ENCODE data around the gene PTPRN2. TPM values are rescaled to one million over a fixed set of nuclear protein-coding genes. Genes with fewer than 3 reads are reported as not detected.

PTPRN2 gene
- polyA plus RNA-seq, 2 donors = 0.37 to 0.40 TPM

GRCh38 chr7:157609932-157610640, 977.5 kb downstream of the PTPRN2 start:
- no peak overlapping the region for H3K4me3 ChIP-seq (ENCODE audit: low read depth in 1 of 2, low read length in 2 of 2)
- WGBS, 2 donors = 91 to 92% methylated on average over 22 of the region's 22 CpGs
- no peaks in the 10 kb centered on the region for H3K9me3 ChIP-seq (ENCODE audit: control insufficient read depth in 2 of 2, insufficient read depth in 1 of 2, low read depth in 1 of 2, low read length in 1 of 2)
- no peaks in the 10 kb centered on the region for H3K36me3 ChIP-seq (ENCODE audit: control insufficient read depth in 2 of 2, insufficient read depth in 2 of 2, low read length in 1 of 2)
- no peaks in the 10 kb centered on the region for H3K27me3 ChIP-seq (ENCODE audit: control insufficient read depth in 1 of 2, insufficient read depth in 2 of 2, low read length in 2 of 2)
- H3K27ac ChIP-seq (ENCODE audit: low read depth in 2 of 2, low read length in 1 of 2) = no peak overlapping the region
- peaks cover 5 to 6% of the 10 kb centered on the region in 2 donors for H3K4me1 ChIP-seq (ENCODE audit: control insufficient read depth in 2 of 2, insufficient read depth in 2 of 2, low read length in 1 of 2)

GRCh38 chr7:157609516-157609915, 978.1 kb downstream of the PTPRN2 start:
- H3K36me3 ChIP-seq (ENCODE audit: control insufficient read depth in 2 of 2, insufficient read depth in 2 of 2, low read length in 1 of 2) = no peaks in the 10 kb centered on the region
- no peak overlapping the region for H3K4me3 ChIP-seq (ENCODE audit: low read depth in 1 of 2, low read length in 2 of 2)
- no peaks in the 10 kb centered on the region for H3K9me3 ChIP-seq (ENCODE audit: control insufficient read depth in 2 of 2, insufficient read depth in 1 of 2, low read depth in 1 of 2, low read length in 1 of 2)
- H3K27ac ChIP-seq (ENCODE audit: low read depth in 2 of 2, low read length in 1 of 2) = no peak overlapping the region
- peaks cover 5 to 6% of the 10 kb centered on the region in 2 donors for H3K4me1 ChIP-seq (ENCODE audit: control insufficient read depth in 2 of 2, insufficient read depth in 2 of 2, low read length in 1 of 2)
- no peaks in the 10 kb centered on the region for H3K27me3 ChIP-seq (ENCODE audit: control insufficient read depth in 1 of 2, insufficient read depth in 2 of 2, low read length in 2 of 2)
- WGBS, 2 donors = 94 to 97% methylated on average over 15 of the region's 15 CpGs

GRCh38 chr7:157607218-157607617, 980.4 kb downstream of the PTPRN2 start:
- Histone ChIP-seq H3K36me3 (ENCODE audit: control insufficient read depth in 2 of 2, insufficient read depth in 2 of 2, low read length in 1 of 2) (no peaks in the 10 kb centered on the region), H3K9me3 (ENCODE audit: control insufficient read depth in 2 of 2, insufficient read depth in 1 of 2, low read depth in 1 of 2, low read length in 1 of 2) (no peaks in the 10 kb centered on the region), H3K27me3 (ENCODE audit: control insufficient read depth in 1 of 2, insufficient read depth in 2 of 2, low read length in 2 of 2) (no peaks in the 10 kb centered on the region), H3K27ac (ENCODE audit: low read depth in 2 of 2, low read length in 1 of 2) (no peak overlapping the region), H3K4me3 (ENCODE audit: low read depth in 1 of 2, low read length in 2 of 2) (no peak overlapping the region), H3K4me1 (ENCODE audit: control insufficient read depth in 2 of 2, insufficient read depth in 2 of 2, low read length in 1 of 2) (no peaks in the 10 kb centered on the region)
- 85 to 86% methylated on average over 10 of the region's 10 CpGs for WGBS, 2 donors

- Histone ChIP-seq H3K9me3 (ENCODE audit: control insufficient read depth in 2 of 2, insufficient read depth in 1 of 2, low read depth in 1 of 2, low read length in 1 of 2) (no peaks in the 10 kb centered on the region), H3K27me3 (ENCODE audit: control insufficient read depth in 1 of 2, insufficient read depth in 2 of 2, low read length in 2 of 2) (no peaks in the 10 kb centered on the region), H3K4me1 (ENCODE audit: control insufficient read depth in 2 of 2, insufficient read depth in 2 of 2, low read length in 1 of 2) (no peaks in the 10 kb centered on the region), H3K4me3 (ENCODE audit: low read depth in 1 of 2, low read length in 2 of 2) (no peak overlapping the region), H3K27ac (ENCODE audit: low read depth in 2 of 2, low read length in 1 of 2) (no peak overlapping the region), H3K36me3 (ENCODE audit: control insufficient read depth in 2 of 2, insufficient read depth in 2 of 2, low read length in 1 of 2) (no peaks in the 10 kb centered on the region)
- WGBS, 2 donors = 44 to 49% methylated on average over 9 of the region's 9 CpGs
These were observed 981.5 kb downstream of the PTPRN2 start for GRCh38 chr7:157606140-157606539.

GRCh38 chr7:157605638-157606037, 982.0 kb downstream of the PTPRN2 start:
- Histone ChIP-seq H3K9me3 (ENCODE audit: control insufficient read depth in 2 of 2, insufficient read depth in 1 of 2, low read depth in 1 of 2, low read length in 1 of 2) (no peaks in the 10 kb centered on the region), H3K4me1 (ENCODE audit: control insufficient read depth in 2 of 2, insufficient read depth in 2 of 2, low read length in 1 of 2) (no peaks in the 10 kb centered on the region), H3K27ac (ENCODE audit: low read depth in 2 of 2, low read length in 1 of 2) (no peak overlapping the region), H3K36me3 (ENCODE audit: control insufficient read depth in 2 of 2, insufficient read depth in 2 of 2, low read length in 1 of 2) (no peaks in the 10 kb centered on the region), H3K27me3 (ENCODE audit: control insufficient read depth in 1 of 2, insufficient read depth in 2 of 2, low read length in 2 of 2) (no peaks in the 10 kb centered on the region), H3K4me3 (ENCODE audit: low read depth in 1 of 2, low read length in 2 of 2) (no peak overlapping the region)
- 83 to 90% methylated on average over 3 of the region's 3 CpGs for WGBS, 2 donors

- 89% methylated on average over 21 of the region's 21 CpGs for WGBS, 2 donors
These were observed 982.8 kb downstream of the PTPRN2 start for GRCh38 chr7:157604661-157605381.

GRCh38 chr7:157603716-157604115, 983.9 kb downstream of the PTPRN2 start:
- no peaks in the 10 kb centered on the region for H3K4me1 ChIP-seq (ENCODE audit: control insufficient read depth in 2 of 2, insufficient read depth in 2 of 2, low read length in 1 of 2)
- no peak overlapping the region for H3K4me3 ChIP-seq (ENCODE audit: low read depth in 1 of 2, low read length in 2 of 2)
- H3K27me3 ChIP-seq (ENCODE audit: control insufficient read depth in 1 of 2, insufficient read depth in 2 of 2, low read length in 2 of 2) = no peaks in the 10 kb centered on the region
- no peak overlapping the region for H3K27ac ChIP-seq (ENCODE audit: low read depth in 2 of 2, low read length in 1 of 2)
- H3K9me3 ChIP-seq (ENCODE audit: control insufficient read depth in 2 of 2, insufficient read depth in 1 of 2, low read depth in 1 of 2, low read length in 1 of 2) = no peaks in the 10 kb centered on the region
- 91 to 92% methylated on average over 21 of the region's 21 CpGs for WGBS, 2 donors
- H3K36me3 ChIP-seq (ENCODE audit: control insufficient read depth in 2 of 2, insufficient read depth in 2 of 2, low read length in 1 of 2) = no peaks in the 10 kb centered on the region

More at GRCh38 chr7:157604661-157605381, 982.8 kb downstream of the PTPRN2 start:
- Histone ChIP-seq H3K36me3 (ENCODE audit: control insufficient read depth in 2 of 2, insufficient read depth in 2 of 2, low read length in 1 of 2) (no peaks in the 10 kb centered on the region), H3K27ac (ENCODE audit: low read depth in 2 of 2, low read length in 1 of 2) (no peak overlapping the region), H3K4me3 (ENCODE audit: low read depth in 1 of 2, low read length in 2 of 2) (no peak overlapping the region), H3K27me3 (ENCODE audit: control insufficient read depth in 1 of 2, insufficient read depth in 2 of 2, low read length in 2 of 2) (no peaks in the 10 kb centered on the region), H3K9me3 (ENCODE audit: control insufficient read depth in 2 of 2, insufficient read depth in 1 of 2, low read depth in 1 of 2, low read length in 1 of 2) (no peaks in the 10 kb centered on the region), H3K4me1 (ENCODE audit: control insufficient read depth in 2 of 2, insufficient read depth in 2 of 2, low read length in 1 of 2) (no peaks in the 10 kb centered on the region)

- H3K27ac ChIP-seq (ENCODE audit: low read depth in 2 of 2, low read length in 1 of 2) = no peak overlapping the region
- no peaks in the 10 kb centered on the region for H3K9me3 ChIP-seq (ENCODE audit: control insufficient read depth in 2 of 2, insufficient read depth in 1 of 2, low read depth in 1 of 2, low read length in 1 of 2)
- H3K27me3 ChIP-seq (ENCODE audit: control insufficient read depth in 1 of 2, insufficient read depth in 2 of 2, low read length in 2 of 2) = no peaks in the 10 kb centered on the region
- 88% methylated on average over 9 of the region's 9 CpGs for WGBS, 2 donors
- H3K36me3 ChIP-seq (ENCODE audit: control insufficient read depth in 2 of 2, insufficient read depth in 2 of 2, low read length in 1 of 2) = no peaks in the 10 kb centered on the region
- no peak overlapping the region for H3K4me3 ChIP-seq (ENCODE audit: low read depth in 1 of 2, low read length in 2 of 2)
- no peaks in the 10 kb centered on the region for H3K4me1 ChIP-seq (ENCODE audit: control insufficient read depth in 2 of 2, insufficient read depth in 2 of 2, low read length in 1 of 2)
These were observed 984.6 kb downstream of the PTPRN2 start for GRCh38 chr7:157603005-157603404.

- H3K27ac ChIP-seq (ENCODE audit: low read depth in 2 of 2, low read length in 1 of 2) = no peak overlapping the region
- no peaks in the 10 kb centered on the region for H3K36me3 ChIP-seq (ENCODE audit: control insufficient read depth in 2 of 2, insufficient read depth in 2 of 2, low read length in 1 of 2)
- H3K4me3 ChIP-seq (ENCODE audit: low read depth in 1 of 2, low read length in 2 of 2) = no peak overlapping the region
- no peaks in the 10 kb centered on the region for H3K4me1 ChIP-seq (ENCODE audit: control insufficient read depth in 2 of 2, insufficient read depth in 2 of 2, low read length in 1 of 2)
- 90 to 94% methylated on average over 14 of the region's 14 CpGs for WGBS, 2 donors
- no peaks in the 10 kb centered on the region for H3K9me3 ChIP-seq (ENCODE audit: control insufficient read depth in 2 of 2, insufficient read depth in 1 of 2, low read depth in 1 of 2, low read length in 1 of 2)
- no peaks in the 10 kb centered on the region for H3K27me3 ChIP-seq (ENCODE audit: control insufficient read depth in 1 of 2, insufficient read depth in 2 of 2, low read length in 2 of 2)
These were observed 985.0 kb downstream of the PTPRN2 start for GRCh38 chr7:157602581-157602980.

GRCh38 chr7:157602156-157602555, 985.5 kb downstream of the PTPRN2 start:
- no peaks in the 10 kb centered on the region for H3K36me3 ChIP-seq (ENCODE audit: control insufficient read depth in 2 of 2, insufficient read depth in 2 of 2, low read length in 1 of 2)
- H3K27ac ChIP-seq (ENCODE audit: low read depth in 2 of 2, low read length in 1 of 2) = no peak overlapping the region
- H3K4me3 ChIP-seq (ENCODE audit: low read depth in 1 of 2, low read length in 2 of 2) = no peak overlapping the region
- H3K9me3 ChIP-seq (ENCODE audit: control insufficient read depth in 2 of 2, insufficient read depth in 1 of 2, low read depth in 1 of 2, low read length in 1 of 2) = no peaks in the 10 kb centered on the region
- WGBS, 2 donors = 90 to 96% methylated on average over 15 of the region's 15 CpGs
- no peaks in the 10 kb centered on the region for H3K4me1 ChIP-seq (ENCODE audit: control insufficient read depth in 2 of 2, insufficient read depth in 2 of 2, low read length in 1 of 2)
- H3K27me3 ChIP-seq (ENCODE audit: control insufficient read depth in 1 of 2, insufficient read depth in 2 of 2, low read length in 2 of 2) = no peaks in the 10 kb centered on the region
